AG04450 (cell line): ENCODE results near the gene STK33. TPM values are rescaled to one million over a fixed set of nuclear protein-coding genes. Genes with fewer than 3 reads are reported as not detected.

Source experiments
- CTCF ChIA-PET: fragments of 300-600, 350-600 bp; formaldehyde crosslinking; extraction: SDS; loops from one replicate; lab custom pipeline; 2022; ENCODE audit warnings: antibody characterized with exemption, inconsistent platforms; lab: Charles Lee
- POLR2A ChIA-PET: fragments of 350-600 bp; formaldehyde crosslinking; extraction: SDS; loops from one replicate; lab custom pipeline; 2021; ENCODE audit warnings: antibody characterized with exemption, inconsistent platforms; lab: Yijun Ruan, JAX
- DNase-seq: peaks from one replicate; pipeline ENCODE4 v3.0.0-alpha.2; 2011; ENCODE audit warnings: low read depth, low spot score
- H3K27ac ChIP-seq: one replicate; pipeline ENCODE4 v1.5.1; 2012; ENCODE audit warnings: low read depth, low read length, control low read depth
- H3K27me3 ChIP-seq: one replicate; pipeline ENCODE4 v1.6.0; 2012; ENCODE audit warnings: low read length; ENCODE audit not compliant: control insufficient read depth, insufficient read depth
- H3K4me3 ChIP-seq: 2 replicates; pipeline ENCODE4 v1.5.1; 2011; ENCODE audit warnings: mild to moderate bottlenecking, low read depth, low read length, control low read depth
- H3K9me3 ChIP-seq: 2 replicates; pipeline ENCODE4 v1.5.1; 2012; ENCODE audit warnings: low read length; ENCODE audit not compliant: control insufficient read depth, insufficient read depth
- CTCF ChIP-seq: IDR thresholded peaks from 2 replicates; pipeline ENCODE4 v1.5.1; 2011; ENCODE audit warnings: low read depth, low read length, control low read depth, inconsistent platforms
- polyA plus RNA-seq: library from polyadenylated mRNA; depleted of rRNA; stranded (reverse); fragments of >200 nt; gene quantifications from 2 replicates; pipeline ENCODE4 v1.2.3, GENCODE V29; 2011

STK33 gene
- polyA plus RNA-seq, 1 experiment, result 8.3 TPM

GRCh38 chr11:8624698-8625097, 30.7 kb upstream of the STK33 start:
- ChIA-PET POLR2A (no interaction called here), CTCF (no interaction called here)
- no peak for DNase-seq
- no peak for TF ChIP-seq CTCF
- H3K4me3 ChIP-seq, result no peak overlapping the region
- H3K27ac ChIP-seq, result no peak overlapping the region
- H3K9me3 ChIP-seq, result no peaks in the 10 kb centered on the region
- no peaks in the 10 kb centered on the region for H3K27me3 ChIP-seq

GRCh38 chr11:8621147-8621546, 27.1 kb upstream of the STK33 start:
- H3K4me3 ChIP-seq, result no peak overlapping the region
- ChIA-PET CTCF (no interaction called here), POLR2A (no interaction called here)
- H3K9me3 ChIP-seq, result no peaks in the 10 kb centered on the region
- no peaks in the 10 kb centered on the region for H3K27me3 ChIP-seq
- no peak for DNase-seq
- H3K27ac ChIP-seq, result no peak overlapping the region
- TF ChIP-seq CTCF, result no peak

GRCh38 chr11:8617063-8617462, 23.0 kb upstream of the STK33 start:
- H3K27me3 ChIP-seq, result no peaks in the 10 kb centered on the region
- ChIA-PET CTCF (interaction anchor here (1.1 kb wide), 1 partner anchor 8 kb away, joined by 3 read pairs; no protein-coding TSS in a partner anchor), POLR2A (no interaction called here)
- no peak overlapping the region for H3K27ac ChIP-seq
- no peak for DNase-seq
- no peak for TF ChIP-seq CTCF
- no peak overlapping the region for H3K4me3 ChIP-seq
- H3K9me3 ChIP-seq, result no peaks in the 10 kb centered on the region

- CTCF ChIA-PET, result no interaction called here
- Histone ChIP-seq H3K4me3 (no peak overlapping the region), H3K27ac (no peak overlapping the region), H3K9me3 (no peaks in the 10 kb centered on the region), H3K27me3 (no peaks in the 10 kb centered on the region)
- DNase-seq, result no peak
- POLR2A ChIA-PET, result no interaction called here
- no peak for TF ChIP-seq CTCF
Measured at GRCh38 chr11:8615291-8616032, 21.4 kb upstream of the STK33 start.

GRCh38 chr11:8614497-8614896, 20.5 kb upstream of the STK33 start:
- CTCF ChIA-PET, result no interaction called here
- no peak for TF ChIP-seq CTCF
- H3K27me3 ChIP-seq, result no peaks in the 10 kb centered on the region
- no peak for DNase-seq
- H3K9me3 ChIP-seq, result no peaks in the 10 kb centered on the region
- POLR2A ChIA-PET, result no interaction called here
- no peak overlapping the region for H3K4me3 ChIP-seq
- H3K27ac ChIP-seq, result no peak overlapping the region
